ENCODE measurements around the gene ANKRD65.

DNA sequence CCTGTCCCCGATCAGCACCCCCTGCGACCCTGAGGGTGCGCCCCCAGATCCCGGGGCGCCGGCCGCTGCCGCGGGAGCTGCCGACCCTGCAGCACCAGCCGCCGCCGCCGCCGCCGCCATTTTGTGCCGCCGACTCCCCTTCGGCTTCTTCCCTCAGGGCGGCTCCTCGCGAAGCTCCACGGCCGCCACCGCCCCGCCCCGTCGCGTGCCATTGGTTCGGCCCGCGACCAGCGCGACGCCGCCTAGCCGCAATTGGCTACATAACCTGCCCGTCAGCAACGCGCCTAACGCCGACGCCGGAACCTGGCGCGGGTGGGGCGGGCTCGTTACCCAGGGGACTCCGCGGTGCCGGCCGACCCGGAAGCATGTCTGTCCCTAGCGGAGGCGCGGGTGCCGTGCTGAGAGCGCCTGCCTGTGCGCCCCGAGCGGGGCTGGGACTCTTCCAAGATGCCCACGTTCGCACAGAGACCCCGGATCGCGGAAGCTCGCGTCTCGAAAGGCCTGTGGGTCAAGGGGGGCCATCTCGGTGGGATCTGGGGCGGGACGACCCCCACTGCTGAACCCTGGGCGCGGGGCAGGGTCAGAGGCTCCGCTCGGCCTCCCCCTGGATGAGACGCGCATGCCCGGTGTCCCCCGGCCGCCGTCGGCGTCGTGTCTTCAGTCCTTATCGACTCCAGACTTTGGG lies 21.7 kb downstream of the ANKRD65 start, which contains the start of gene CCNL2:
- peak; percentile 83 for TF ChIP-seq POLR2AphosphoS5 (IDR thresholded peaks at IDR 0.05; ENCODE audit: low read depth, low read length)
- peak; percentile 90 for TF ChIP-seq POLR2A (IDR thresholded peaks at IDR 0.05; ENCODE audit: low read depth, low read length)
